ENCODE data around the gene TMEM131L. TPM values are rescaled to one million over a fixed set of nuclear protein-coding genes. Genes with fewer than 3 reads are reported as not detected.

Gene TMEM131L
- total and polyA plus RNA-seq, 2 donors (not counting 3 experiments of a cell fraction or from before 2014, with no cell fraction given) = 7.7 to 21.2 TPM

- peaks cover 0 to 3% of the 10 kb centered on the region in 2 experiments for H3K36me3 ChIP-seq (ENCODE audit: control insufficient read depth in 2 of 2, extremely low read depth in 1 of 2, insufficient read depth in 2 of 2, low read length in 2 of 2)
- dilution Hi-C loops (cut with MboI; ENCODE audit: extremely low pct_ligation_motif_present, low sequenced_read_pairs) (no loop called here), intact Hi-C loops (cut with micrococcal nuclease) (no loop called here)
- no peaks in the 10 kb centered on the region for H3K9me1 ChIP-seq (replicated peaks; ENCODE audit: control insufficient read depth, extremely low read depth, insufficient read depth, low read length)
- H3K27ac ChIP-seq (ENCODE audit: insufficient read depth, low read depth, low read length) = no peak overlapping the region
- DNase-seq (ENCODE audit: low read depth, low spot score) = no peak
- H3K9ac ChIP-seq (replicated peaks; ENCODE audit: extremely low read depth, insufficient read depth, low read length) = no peak overlapping the region
- BruUV-seq (replicated peaks) = no TSS peak
- H3K4me1 ChIP-seq (ENCODE audit: control insufficient read depth, extremely low read depth, insufficient read depth, low read length) = peaks cover 5% of the 10 kb centered on the region
- ChIA-PET CTCF (interaction anchor here (1.5 kb wide), 1 partner anchor 100 kb away, joined by 4 read pairs; no protein-coding TSS in a partner anchor), POLR2A (no interaction called here)
- H2AFZ ChIP-seq (ENCODE audit: low read depth, low read length) = no peak overlapping the region
- peaks cover 9% of the 10 kb centered on the region for H3K79me2 ChIP-seq (ENCODE audit: control insufficient read depth, insufficient read depth, low read length)
- H3K4me2 ChIP-seq (ENCODE audit: insufficient read depth, low read length) = no peak overlapping the region
- H3K27me3 ChIP-seq (ENCODE audit: control insufficient read depth in 2 of 2, insufficient read depth in 2 of 2, low read length in 2 of 2) = no peaks in the 10 kb centered on the region
- TF ChIP-seq POLR2A (IDR thresholded peaks at IDR 0.05; ENCODE audit: low read depth, low read length) (no peak), MAX (IDR thresholded peaks at IDR 0.05; ENCODE audit: insufficient read depth, insufficient read length) (no peak), FOS (IDR thresholded peaks at IDR 0.05; ENCODE audit: borderline replicate concordance, insufficient read depth, low read length) (no peak), GATA2 (IDR thresholded peaks at IDR 0.05; ENCODE audit: insufficient read depth, insufficient read length, low read depth, low read length) (no peak), JUN (IDR thresholded peaks at IDR 0.05; ENCODE audit: borderline replicate concordance, insufficient read depth, insufficient read length, low read depth) (no peak), MYC (IDR thresholded peaks at IDR 0.05; ENCODE audit: low read depth, low read length) (no peak), POLR2AphosphoS5 (IDR thresholded peaks at IDR 0.05; ENCODE audit: insufficient read depth, low read depth, low read length) (no peak), EZH2 (IDR thresholded peaks at IDR 0.05; ENCODE audit: borderline replicate concordance, low read depth, low read length, severe bottlenecking) (no peak), CTCF (IDR thresholded peaks at IDR 0.05; ENCODE audit: extremely low read depth in 1 of 2, insufficient read depth in 1 of 2, low read depth in 1 of 2, low read length in 2 of 2) (no peak)
- no peak overlapping the region for H3K4me3 ChIP-seq (replicated peaks in 1 of 3; ENCODE audit: insufficient read depth in 1 of 3, low read depth in 1 of 3, low read length in 3 of 3)
- no peaks in the 10 kb centered on the region for H3K9me3 ChIP-seq (replicated peaks; ENCODE audit: control insufficient read depth, insufficient read depth, low read length)
- H4K20me1 ChIP-seq (replicated peaks; ENCODE audit: control insufficient read depth, extremely low read depth, insufficient read depth, low read length) = no peaks in the 10 kb centered on the region
- no peak for FAIRE-seq
Measured at GRCh38 chr4:153474251-153474650, 8.1 kb downstream of the TMEM131L start.

All from endothelial cell of umbilical vein (primary cell).